ENCODE measurements around the gene LNX2. TPM values are rescaled to one million over a fixed set of nuclear protein-coding genes. Genes with fewer than 3 reads are reported as not detected.

Gene LNX2
- total RNA-seq, 1 experiment from 2014 or later = 12.3 TPM

GRCh38 chr13:27613628-27614027 is 6.7 kb downstream of the LNX2 start:
- POLR2A ChIA-PET = interaction anchor here (0.9 to 2.3 kb wide), 2 partner anchors 8 kb away, joined by 3 to 14 read pairs; partner anchors contain the start of genes LNX2 and POLR1D
- CTCF ChIA-PET = no interaction called here
- Mint-ChIP-seq H3K27ac (ENCODE audit: low read depth, unreplicated experiment) (no peak overlapping the region), H3K9me3 (ENCODE audit: unreplicated experiment) (no peaks in the 10 kb centered on the region), H3K36me3 (ENCODE audit: insufficient read depth, unreplicated experiment) (no peaks in the 10 kb centered on the region), H3K4me1 (ENCODE audit: insufficient read depth, unreplicated experiment) (peaks cover 17% of the 10 kb centered on the region), H3K4me3 (ENCODE audit: unreplicated experiment) (no peak overlapping the region), H3K27me3 (ENCODE audit: insufficient read depth, unreplicated experiment) (no peaks in the 10 kb centered on the region)
- DNase-seq (ENCODE audit: unreplicated experiment) = no peak
- BruUV-seq (replicated peaks) = no TSS peak
- intact Hi-C loops (cut with micrococcal nuclease) = no loop called here
- TF ChIP-seq, protein P1, sequence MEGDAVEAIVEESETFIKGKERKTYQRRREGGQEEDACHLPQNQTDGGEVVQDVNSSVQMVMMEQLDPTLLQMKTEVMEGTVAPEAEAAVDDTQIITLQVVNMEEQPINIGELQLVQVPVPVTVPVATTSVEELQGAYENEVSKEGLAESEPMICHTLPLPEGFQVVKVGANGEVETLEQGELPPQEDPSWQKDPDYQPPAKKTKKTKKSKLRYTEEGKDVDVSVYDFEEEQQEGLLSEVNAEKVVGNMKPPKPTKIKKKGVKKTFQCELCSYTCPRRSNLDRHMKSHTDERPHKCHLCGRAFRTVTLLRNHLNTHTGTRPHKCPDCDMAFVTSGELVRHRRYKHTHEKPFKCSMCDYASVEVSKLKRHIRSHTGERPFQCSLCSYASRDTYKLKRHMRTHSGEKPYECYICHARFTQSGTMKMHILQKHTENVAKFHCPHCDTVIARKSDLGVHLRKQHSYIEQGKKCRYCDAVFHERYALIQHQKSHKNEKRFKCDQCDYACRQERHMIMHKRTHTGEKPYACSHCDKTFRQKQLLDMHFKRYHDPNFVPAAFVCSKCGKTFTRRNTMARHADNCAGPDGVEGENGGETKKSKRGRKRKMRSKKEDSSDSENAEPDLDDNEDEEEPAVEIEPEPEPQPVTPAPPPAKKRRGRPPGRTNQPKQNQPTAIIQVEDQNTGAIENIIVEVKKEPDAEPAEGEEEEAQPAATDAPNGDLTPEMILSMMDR (IDR thresholded peaks at IDR 0.05; ENCODE audit: unreplicated experiment) = no peak

DNA sequence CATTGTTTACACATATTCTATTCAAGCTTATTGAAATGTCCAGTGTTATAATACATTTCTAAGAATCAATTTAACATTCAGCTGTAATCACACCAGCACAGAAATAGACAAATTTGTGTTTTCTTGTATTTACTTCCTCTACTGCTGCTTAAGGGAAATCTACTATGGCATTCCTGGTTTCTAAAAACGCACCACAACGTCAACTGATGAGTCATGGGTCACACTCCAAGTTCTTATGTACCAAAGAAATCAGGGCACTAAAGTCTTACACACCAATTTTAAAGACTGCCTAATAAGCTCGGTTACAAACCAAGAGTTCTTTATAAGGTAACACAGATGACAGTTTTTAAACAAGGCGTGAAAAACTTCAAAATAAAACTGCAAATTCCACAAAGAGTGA is 13.2 kb downstream of the LNX2 start:
- intact Hi-C loops (cut with micrococcal nuclease) = no loop called here
- Mint-ChIP-seq H3K27ac (ENCODE audit: low read depth, unreplicated experiment) (peak overlapping the region; percentile 78), H3K27me3 (ENCODE audit: insufficient read depth, unreplicated experiment) (no peaks in the 10 kb centered on the region), H3K4me1 (ENCODE audit: insufficient read depth, unreplicated experiment) (peaks cover 19% of the 10 kb centered on the region), H3K36me3 (ENCODE audit: insufficient read depth, unreplicated experiment) (no peaks in the 10 kb centered on the region), H3K4me3 (ENCODE audit: unreplicated experiment) (peak overlapping the region; percentile 22), H3K9me3 (ENCODE audit: unreplicated experiment) (no peaks in the 10 kb centered on the region)
- CTCF ChIA-PET = interaction anchor here (0.6 to 1.8 kb wide), 5 partner anchors 12 to 351 kb away, joined by 3 to 8 read pairs (median 5); partner anchors contain the start of gene LNX2
- TF ChIP-seq, protein P1 (IDR thresholded peaks at IDR 0.05; ENCODE audit: unreplicated experiment) = no peak
- no TSS peak for BruUV-seq (replicated peaks)
- POLR2A ChIA-PET = interaction anchor here (0.6 to 5.3 kb wide), 9 partner anchors 10 to 219 kb away, joined by 3 to 226 read pairs (median 5); partner anchors contain the start of genes GTF3A, LNX2 and POLR1D
- peak; percentile 65 for DNase-seq (ENCODE audit: unreplicated experiment)

GRCh38 chr13:27605610-27606200 is 14.6 kb downstream of the LNX2 start:
- TF ChIP-seq, protein P1 (IDR thresholded peaks at IDR 0.05; ENCODE audit: unreplicated experiment) = no peak
- ChIA-PET CTCF (interaction anchor here (0.6 to 1.8 kb wide), 4 partner anchors 11 to 220 kb away, joined by 3 to 5 read pairs (median 3); no protein-coding TSS in a partner anchor), POLR2A (interaction anchor here (0.7 to 5.3 kb wide), 11 partner anchors 8 to 221 kb away, joined by 3 to 226 read pairs (median 5); partner anchors contain the start of genes GTF3A, LNX2 and POLR1D)
- peak; percentile 16 for DNase-seq (ENCODE audit: unreplicated experiment)
- no peaks in the 10 kb centered on the region for H3K36me3 Mint-ChIP-seq (ENCODE audit: insufficient read depth, unreplicated experiment)
- no peaks in the 10 kb centered on the region for H3K9me3 Mint-ChIP-seq (ENCODE audit: unreplicated experiment)
- peaks cover 22% of the 10 kb centered on the region for H3K4me1 Mint-ChIP-seq (ENCODE audit: insufficient read depth, unreplicated experiment)
- H3K27me3 Mint-ChIP-seq (ENCODE audit: insufficient read depth, unreplicated experiment) = no peaks in the 10 kb centered on the region
- H3K27ac Mint-ChIP-seq (ENCODE audit: low read depth, unreplicated experiment) = no peak overlapping the region
- no TSS peak for BruUV-seq (replicated peaks)
- peak overlapping the region; percentile 0 for H3K4me3 Mint-ChIP-seq (ENCODE audit: unreplicated experiment)
- intact Hi-C loops (cut with micrococcal nuclease) = no loop called here

DNA sequence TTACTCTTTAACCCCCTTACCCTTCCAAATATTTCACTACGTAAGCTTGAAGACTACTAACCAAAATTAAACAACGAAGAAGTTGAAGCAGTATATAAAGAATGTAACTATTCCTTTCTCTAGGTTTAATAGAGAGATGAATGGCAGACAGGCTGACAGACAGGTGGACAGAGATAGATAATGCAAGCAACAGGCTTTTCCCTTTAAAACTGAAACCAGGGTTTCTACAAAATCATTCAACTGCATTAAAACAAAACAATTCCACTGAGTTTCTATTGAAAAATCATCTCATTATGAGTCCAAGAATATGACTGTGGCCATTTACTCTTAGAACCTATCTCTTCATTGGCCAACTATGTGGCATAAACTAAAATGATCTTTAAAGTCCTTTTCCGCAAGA is 15.2 kb downstream of the LNX2 start:
- ChIA-PET POLR2A (interaction anchor here (0.8 to 5.3 kb wide), 7 partner anchors 13 to 222 kb away, joined by 3 to 226 read pairs (median 9); partner anchors contain the start of genes GTF3A, LNX2 and POLR1D), CTCF (no interaction called here)
- no peaks in the 10 kb centered on the region for H3K9me3 Mint-ChIP-seq (ENCODE audit: unreplicated experiment)
- H3K27ac Mint-ChIP-seq (ENCODE audit: low read depth, unreplicated experiment) = no peak overlapping the region
- TF ChIP-seq, protein P1 (IDR thresholded peaks at IDR 0.05; ENCODE audit: unreplicated experiment) = no peak
- DNase-seq (ENCODE audit: unreplicated experiment) = no peak
- intact Hi-C loops (cut with micrococcal nuclease) = no loop called here
- BruUV-seq (replicated peaks) = no TSS peak
- no peaks in the 10 kb centered on the region for H3K27me3 Mint-ChIP-seq (ENCODE audit: insufficient read depth, unreplicated experiment)
- peaks cover 26% of the 10 kb centered on the region for H3K4me1 Mint-ChIP-seq (ENCODE audit: insufficient read depth, unreplicated experiment)
- H3K4me3 Mint-ChIP-seq (ENCODE audit: unreplicated experiment) = no peak overlapping the region
- H3K36me3 Mint-ChIP-seq (ENCODE audit: insufficient read depth, unreplicated experiment) = no peaks in the 10 kb centered on the region

Measured in MCF 10A (cell line).